HPDE6-E6E7 (cell line): ENCODE results near the gene ZNF683.
"Not testable (repeated sequence)": the region's sequence is repeated elsewhere in the genome, so short reads cannot be mapped to it uniquely, and the experiment has no call there.

Experiments used
- DNase-seq: peaks from one replicate; pipeline ENCODE4 v3.0.0; 2011; ENCODE audit warnings: missing footprints; ENCODE audit errors: extremely low spot score

ZNF683 gene

DNA sequence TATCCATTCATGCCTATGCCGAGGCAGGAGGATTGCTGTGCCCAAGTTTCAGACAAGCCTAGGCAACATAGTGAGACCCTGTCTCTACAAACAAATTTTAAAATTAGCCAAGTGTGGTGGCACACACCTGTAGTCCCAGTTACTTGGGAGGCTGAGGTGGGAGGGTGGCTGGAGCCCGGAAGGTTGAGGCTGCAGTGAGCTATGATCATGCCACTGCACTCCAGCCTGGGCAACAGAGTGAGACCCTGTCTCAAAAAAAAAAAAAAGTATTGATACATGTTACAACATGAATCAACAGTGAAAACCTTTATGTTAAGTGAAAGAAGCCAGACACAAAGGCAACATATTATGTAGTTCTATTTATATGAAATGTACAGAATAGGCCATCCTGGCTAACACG is 12.5 kb upstream of the ZNF683 start:
- DNase-seq, result not testable (repeated sequence)

DNA sequence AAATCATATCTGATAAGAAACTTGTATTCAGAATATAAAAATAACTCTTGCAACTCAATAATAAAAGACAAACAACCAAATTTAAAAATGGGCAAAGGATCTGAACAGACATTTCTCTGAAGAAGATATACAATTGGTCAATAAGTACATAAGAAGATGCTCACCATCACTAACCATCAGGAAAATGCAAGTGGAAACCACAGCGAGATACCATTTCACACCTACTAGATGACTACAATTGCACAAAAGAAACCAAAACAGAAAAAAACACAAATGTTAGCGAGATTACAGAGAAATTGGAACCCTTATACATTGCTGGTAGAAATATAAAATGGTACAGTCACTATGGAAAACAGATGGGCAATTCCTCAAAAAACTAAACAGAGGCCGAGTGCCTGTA is 11.5 kb upstream of the ZNF683 start:
- no peak for DNase-seq

DNA sequence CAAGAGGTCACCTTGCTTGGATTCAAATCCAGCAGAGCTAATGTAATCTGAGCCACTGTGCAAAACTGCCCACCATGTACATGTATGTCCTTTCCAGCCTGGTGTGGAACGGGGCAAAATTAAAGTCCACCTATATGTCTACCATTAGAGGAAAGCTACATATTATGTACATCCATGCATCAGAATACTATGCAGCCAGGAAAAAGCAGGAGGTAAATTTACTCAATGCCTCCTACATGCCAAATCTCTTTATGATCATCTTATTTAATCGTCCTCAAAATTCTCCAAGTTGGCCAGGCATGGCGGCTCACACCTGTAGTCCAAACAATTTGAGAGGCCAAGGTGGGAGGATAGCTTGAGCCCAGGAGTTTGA is 6.3 kb upstream of the ZNF683 start:
- no peak for DNase-seq

- DNase-seq, result peak; percentile 82
These were observed 5.7 kb upstream of the ZNF683 start for GRCh38 chr1:26378088-26378878.

DNA sequence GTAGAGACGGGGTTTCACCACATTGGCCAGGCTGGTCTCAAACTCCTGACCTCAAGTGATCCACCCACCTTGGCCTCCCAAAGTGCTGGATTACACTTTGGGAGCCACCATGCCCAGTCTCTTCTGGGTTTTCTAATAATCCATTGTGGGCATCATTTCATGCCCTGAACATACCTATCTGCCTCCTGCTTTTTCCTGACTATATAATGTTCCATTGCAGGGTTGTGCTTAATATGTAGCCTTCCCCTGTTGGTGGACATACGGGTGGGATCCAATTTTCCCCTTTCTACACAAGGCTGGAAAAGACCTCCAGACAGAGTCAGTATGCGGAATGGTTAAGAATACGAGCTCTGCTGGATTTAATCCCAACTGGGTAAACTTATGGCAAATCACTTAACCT is 3.5 kb upstream of the ZNF683 start:
- DNase-seq, result no peak

GRCh38 chr1:26375081-26375480 is 2.5 kb upstream of the ZNF683 start:
- no peak for DNase-seq

GRCh38 chr1:26374361-26374760 is 1.8 kb upstream of the ZNF683 start:
- not testable (repeated sequence) for DNase-seq

GRCh38 chr1:26373789-26374188 is 1.2 kb upstream of the ZNF683 start:
- no peak for DNase-seq

- DNase-seq, result no peak
These were observed 731 bp upstream of the ZNF683 start for GRCh38 chr1:26373281-26373680.

GRCh38 chr1:26372039-26372438 is 511 bp downstream of the ZNF683 start:
- peak; percentile 83 for DNase-seq

DNA sequence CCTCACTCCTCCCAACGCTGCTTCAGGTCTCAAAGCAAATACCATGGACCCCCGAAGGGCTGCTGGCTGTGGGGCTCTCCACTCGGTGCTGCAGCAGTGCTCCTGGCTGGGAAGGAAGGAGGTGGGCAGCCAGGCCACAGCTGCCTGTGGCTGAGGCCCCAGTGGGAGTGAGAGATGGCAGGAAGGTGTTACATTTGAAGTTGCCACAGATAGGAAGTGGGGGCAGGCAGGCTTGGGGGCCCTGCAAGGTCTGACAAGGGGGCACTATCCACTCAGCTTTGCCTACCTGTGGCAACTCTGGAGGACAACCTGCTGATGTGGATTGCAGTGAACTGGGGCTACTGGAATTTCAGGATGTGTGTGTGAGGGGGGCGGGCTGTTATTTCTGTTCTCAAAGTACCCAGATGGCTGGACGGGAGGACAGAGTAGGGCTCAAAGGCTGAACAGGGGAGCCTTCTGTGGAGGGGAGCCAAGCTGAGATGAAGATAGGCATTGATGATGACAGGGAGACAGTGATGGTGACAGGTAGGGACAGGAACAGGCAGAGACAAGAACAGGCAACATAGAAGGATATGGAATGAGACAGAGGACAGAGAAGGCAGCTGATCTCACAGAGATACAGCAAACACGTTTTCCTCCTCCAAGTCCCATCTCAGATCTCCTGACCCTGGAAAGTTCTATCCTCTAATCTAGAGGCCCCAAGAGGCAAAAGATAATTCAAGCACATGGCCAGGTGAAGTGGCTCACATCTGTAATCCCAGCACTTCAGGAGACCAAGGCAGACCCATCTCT is 1.8 kb downstream of the ZNF683 start:
- DNase-seq, result no peak

DNA sequence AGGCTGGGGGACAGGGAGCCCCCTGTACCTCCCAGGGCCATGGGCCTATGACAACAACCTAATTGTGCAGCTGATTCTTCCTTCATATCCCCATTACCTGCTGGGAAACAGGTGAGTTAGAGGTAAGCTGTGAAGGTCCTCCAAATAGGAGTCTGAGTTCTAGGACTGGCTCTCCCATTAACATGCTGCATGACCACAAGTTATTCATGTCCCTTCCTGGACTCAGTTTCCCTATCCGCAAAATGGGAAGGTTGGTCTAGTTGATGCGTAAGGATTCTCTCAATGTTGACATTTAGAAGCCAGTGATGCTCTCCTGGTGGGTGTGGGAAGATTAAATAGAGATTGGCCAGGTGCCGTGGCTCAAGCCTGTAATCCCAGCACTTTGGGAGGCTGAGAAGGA is 4.1 kb downstream of the ZNF683 start:
- no peak for DNase-seq

DNA sequence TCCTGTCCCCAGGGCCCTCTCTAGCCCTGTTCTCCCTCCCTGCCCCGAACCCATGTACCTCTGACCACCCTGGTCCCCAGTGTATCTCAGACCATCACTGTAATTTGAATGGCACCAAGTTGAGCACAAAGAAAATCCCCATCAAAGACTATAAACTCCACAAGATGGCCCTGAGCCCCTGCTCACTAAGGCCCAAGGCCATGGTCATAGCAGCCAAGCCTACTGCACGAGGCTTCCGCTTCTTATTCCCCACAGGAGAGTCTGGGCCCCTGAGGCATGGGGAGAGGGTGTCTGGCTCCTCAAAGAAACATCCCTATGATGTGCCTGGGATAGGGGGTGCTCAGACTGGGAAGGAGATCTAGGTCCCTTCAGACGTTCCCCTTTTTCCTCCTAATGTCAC is 4.5 kb downstream of the ZNF683 start:
- DNase-seq, result no peak

- no peak for DNase-seq
These were observed 5.1 kb downstream of the ZNF683 start for GRCh38 chr1:26367441-26367840.

DNA sequence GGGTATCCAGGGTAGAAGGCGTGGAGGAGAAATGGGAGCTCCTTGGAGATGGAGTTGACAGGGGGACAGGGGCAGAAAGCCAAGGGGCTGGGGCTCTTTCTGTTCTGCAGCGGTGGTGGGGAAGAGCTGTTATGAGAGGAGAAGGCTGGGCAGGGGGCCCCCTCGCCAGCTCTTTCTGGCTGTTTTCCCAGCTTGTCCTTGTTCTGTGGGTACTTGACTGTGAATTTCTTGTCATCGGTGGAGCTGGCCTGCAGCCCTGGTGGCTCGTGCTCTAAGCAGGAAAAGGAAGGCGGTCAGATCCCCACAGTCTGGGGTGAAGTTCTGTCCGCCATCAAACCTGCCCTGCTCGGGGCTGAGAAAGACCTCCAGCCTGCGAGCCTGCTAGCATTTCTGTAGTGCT is 7.6 kb downstream of the ZNF683 start:
- no peak for DNase-seq

DNA sequence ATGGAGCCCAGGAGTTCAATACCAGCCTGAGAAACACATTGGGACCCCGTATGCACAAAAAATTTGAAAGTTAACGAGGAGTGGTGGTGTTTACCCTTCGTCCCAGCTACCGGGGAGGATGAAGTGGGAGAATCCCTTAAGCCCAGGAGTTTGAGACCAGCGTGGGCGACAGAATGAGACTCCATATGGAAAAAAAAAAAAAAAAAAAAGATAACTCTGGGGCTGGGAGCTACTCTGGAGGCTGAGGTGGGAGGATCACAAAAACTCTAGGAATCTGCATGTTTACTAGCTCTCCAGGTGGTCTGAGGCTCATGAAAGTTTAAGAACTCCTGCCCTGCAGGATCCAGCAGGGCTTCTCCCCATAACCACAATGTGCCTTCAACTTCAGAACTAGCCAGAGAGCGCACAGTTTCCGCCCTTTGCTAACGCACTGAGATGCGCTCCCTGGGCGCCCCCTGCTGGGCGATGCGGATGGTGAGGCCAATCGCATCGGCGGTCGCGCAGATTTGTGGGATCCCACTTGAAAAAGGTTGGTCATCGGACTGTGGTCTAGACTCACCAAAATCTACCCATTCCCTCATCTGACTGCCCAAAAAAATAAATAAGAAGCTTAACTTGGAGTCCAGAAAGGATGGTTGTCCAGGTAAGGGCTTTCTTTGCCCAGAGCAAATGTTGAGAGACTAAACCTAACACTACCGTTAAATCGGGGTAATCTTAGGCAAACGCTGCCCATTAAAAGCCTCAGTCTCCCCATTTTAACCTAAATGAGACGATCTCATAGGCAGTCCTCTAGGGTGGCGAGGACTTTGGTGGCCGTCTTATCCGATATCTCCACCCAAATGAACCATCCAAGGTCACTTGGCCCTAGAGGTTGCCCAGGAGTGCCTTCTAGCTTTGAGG is 8.8 kb downstream of the ZNF683 start:
- no peak for DNase-seq

DNA sequence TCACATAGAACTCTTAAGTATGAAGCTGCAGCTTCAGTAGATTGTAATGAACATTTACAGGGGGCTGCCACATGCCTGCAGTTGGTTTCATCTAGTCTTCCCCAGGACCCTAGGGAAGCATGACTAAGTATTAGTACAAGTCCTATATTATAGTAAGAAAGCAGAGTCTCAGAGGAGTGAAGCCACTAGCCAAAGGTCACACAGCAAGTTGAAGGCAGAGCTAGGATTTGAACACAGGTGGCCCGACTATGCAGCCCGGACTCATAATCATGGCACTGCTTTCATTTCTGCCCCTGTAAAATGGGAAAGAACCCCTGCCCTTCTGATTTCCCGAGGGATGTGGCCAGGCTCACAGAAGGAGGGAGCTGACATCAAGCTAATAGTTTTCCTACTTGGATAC is 10.2 kb downstream of the ZNF683 start:
- no peak for DNase-seq

DNA sequence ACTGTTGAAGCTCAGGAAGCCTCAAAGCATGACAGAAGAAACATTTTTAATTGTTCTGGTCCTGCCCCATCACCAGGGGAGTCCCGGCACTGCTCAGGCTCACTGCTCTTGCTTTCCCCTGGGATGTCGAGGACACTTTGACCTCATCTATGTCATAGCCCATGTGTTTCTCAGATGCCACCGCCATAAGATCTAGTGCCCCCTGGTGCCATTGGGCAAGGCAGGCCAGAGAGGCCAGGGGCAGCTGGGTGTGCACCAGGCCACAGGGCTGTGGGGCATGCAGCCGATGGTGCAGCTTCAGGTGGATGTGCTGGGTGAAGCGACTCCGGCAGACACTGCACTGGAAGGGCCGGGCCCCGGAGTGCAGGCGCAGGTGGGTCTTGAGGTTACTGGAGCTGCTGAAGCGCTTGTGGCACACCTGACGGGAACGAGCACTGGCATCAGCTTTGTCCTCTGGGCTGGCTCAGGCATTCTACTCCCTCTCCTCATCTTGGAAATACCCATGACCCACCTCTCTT is 10.9 kb downstream of the ZNF683 start:
- no peak for DNase-seq

DNA sequence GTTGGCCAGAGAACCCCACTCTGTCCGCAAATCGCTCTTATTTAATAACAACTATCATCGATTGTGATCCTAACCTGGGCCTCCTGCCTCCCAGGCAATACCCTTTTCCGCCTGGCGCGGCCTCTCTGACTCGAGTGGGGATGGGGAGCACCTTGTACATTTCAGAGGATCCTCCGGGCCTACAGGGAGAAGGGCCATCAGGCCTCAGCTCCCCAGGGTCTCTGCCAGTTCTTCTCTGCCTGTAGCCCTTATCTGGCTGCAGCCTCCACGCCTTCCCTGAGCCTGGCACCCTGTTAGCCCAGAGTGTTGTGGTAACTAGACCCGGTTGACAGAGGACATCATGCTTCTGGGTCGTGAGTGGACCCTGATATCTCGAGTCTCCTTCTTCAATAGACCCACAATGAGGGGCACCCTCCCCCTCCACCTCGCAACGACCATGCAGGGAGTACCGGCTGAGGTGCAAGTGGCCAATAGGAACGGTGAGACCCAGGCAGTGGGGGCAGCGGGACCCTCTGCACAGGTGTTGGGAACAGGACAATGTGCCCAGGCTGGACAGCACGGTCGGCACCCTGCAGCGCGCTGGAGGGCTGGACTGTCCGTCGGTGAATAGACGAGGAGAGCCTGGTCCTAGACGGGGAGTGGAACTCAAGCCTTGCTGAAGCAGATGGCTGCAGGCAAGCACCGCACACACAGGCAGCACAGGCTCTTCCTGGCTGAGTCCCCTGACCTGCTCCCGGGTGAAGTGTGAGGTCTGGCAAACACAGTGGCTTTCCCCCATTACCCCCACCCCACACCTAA is 11.5 kb downstream of the ZNF683 start:
- DNase-seq, result no peak

DNA sequence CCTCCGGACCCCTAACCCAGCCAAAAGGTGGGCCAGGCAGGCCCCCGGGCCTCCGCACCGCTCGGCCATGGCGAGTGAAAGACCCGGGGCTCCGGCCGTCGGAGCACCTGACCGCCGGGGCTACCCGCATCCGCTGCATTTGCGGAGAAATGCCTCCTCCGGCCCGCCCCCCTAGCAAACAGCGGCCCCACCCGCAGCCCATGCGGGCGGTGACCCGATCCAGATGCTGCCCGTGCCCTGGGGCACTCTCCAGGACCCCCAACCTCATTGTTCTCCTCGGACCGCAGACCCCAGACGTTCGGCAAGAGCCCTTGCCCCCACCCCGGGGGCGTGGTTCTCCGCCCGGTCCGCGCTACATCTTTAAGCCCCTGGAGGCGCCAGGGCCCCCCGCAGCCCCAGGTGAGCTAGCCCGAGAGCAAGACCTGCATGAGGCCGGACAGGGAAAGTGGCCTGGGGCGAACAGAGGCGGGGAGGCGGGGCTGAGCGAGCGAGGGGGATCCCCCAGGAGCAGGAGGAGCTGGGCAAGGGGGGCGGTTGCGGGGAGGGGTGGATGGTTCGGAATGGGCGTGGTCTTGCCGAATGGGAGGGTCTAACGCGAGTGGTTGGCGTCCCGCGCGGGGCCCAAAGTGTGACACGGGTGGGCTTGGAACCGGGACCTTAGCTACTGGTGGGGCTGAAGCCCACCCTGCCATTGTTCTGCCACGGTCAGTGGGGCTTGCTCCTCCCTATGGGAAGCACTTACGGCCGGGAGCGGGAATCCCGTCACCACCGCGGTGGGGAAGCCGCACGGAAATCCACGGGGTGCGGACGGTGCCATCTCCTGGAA is 12.4 kb downstream of the ZNF683 start:
- no peak for DNase-seq
